Liver (tissue), 9 donors: ENCODE measurements around the gene EBF4. TPM values are rescaled to one million over a fixed set of nuclear protein-coding genes. Genes with fewer than 3 reads are reported as not detected.

Source experiments
- DNase-seq: peaks from one replicate; pipeline ENCODE4 v3.0.0-alpha.2; 2017; ENCODE audit warnings: low spot score
- H3K27ac ChIP-seq, 2 donors: one replicate each; pipeline ENCODE4 v1.7.0; 2013; ENCODE audit warnings: inconsistent platforms in 2 of 2, low read length in 2 of 2, control low read depth in 1 of 2, low read depth in 1 of 2, mild to moderate bottlenecking in 1 of 2
- H3K27me3 ChIP-seq, 4 donors: one replicate each; pipeline versions ENCODE4 v1.6.1 to v1.7.0; 2013; ENCODE audit warnings: low read length in 3 of 4, inconsistent platforms in 1 of 4, mild to moderate bottlenecking in 1 of 4, moderate library complexity in 1 of 4; ENCODE audit not compliant: control insufficient read depth in 4 of 4, insufficient read depth in 4 of 4
- H3K36me3 ChIP-seq, 4 donors: one replicate each; pipeline versions ENCODE4 v1.6.1 to v1.7.0; 2013; ENCODE audit warnings: low read length in 3 of 4, mild to moderate bottlenecking in 3 of 4, low read depth in 1 of 4, moderate library complexity in 1 of 4; ENCODE audit not compliant: control insufficient read depth in 4 of 4, insufficient read depth in 3 of 4
- H3K4me1 ChIP-seq, 4 donors: one replicate each; pipeline versions ENCODE4 v1.6.1 to v1.7.0; 2013; ENCODE audit warnings: low read length in 3 of 4, mild to moderate bottlenecking in 3 of 4, moderate library complexity in 1 of 4; ENCODE audit not compliant: control insufficient read depth in 4 of 4, insufficient read depth in 4 of 4
- H3K4me3 ChIP-seq, 3 donors: one replicate each; pipeline versions ENCODE4 v1.6.1 to v1.7.0; 2013; ENCODE audit warnings: low read length in 3 of 3, control low read depth in 1 of 3, low read depth in 1 of 3, mild to moderate bottlenecking in 1 of 3
- H3K9ac ChIP-seq, 2 donors: one replicate each; pipeline ENCODE4 v1.7.0; 2013; ENCODE audit warnings: low read length in 2 of 2, mild to moderate bottlenecking in 2 of 2, moderate library complexity in 2 of 2, control low read depth in 1 of 2, low read depth in 1 of 2
- H3K9me3 ChIP-seq, 4 donors: one replicate each; pipeline versions ENCODE4 v1.6.1 to v1.7.0; 2013; ENCODE audit warnings: low read length in 3 of 4; ENCODE audit not compliant: control insufficient read depth in 4 of 4
- EGR1 ChIP-seq, 2 donors: IDR thresholded peaks; 2 replicates each; pipeline ENCODE4 v1.6.1; 2016 to 2018; ENCODE audit warnings: antibody characterized with exemption in 2 of 2, low read depth in 2 of 2
- FOXA2 ChIP-seq: IDR thresholded peaks from 2 replicates; pipeline ENCODE4 v1.6.1; 2016; ENCODE audit warnings: antibody characterized with exemption
- GABPA ChIP-seq, 2 donors: IDR thresholded peaks in 1 of 2; conservative IDR thresholded peaks in 1 of 2; 2 replicates each; pipeline ENCODE4 v1.6.1; 2016; ENCODE audit warnings: antibody characterized with exemption in 2 of 2, mild to moderate bottlenecking in 1 of 2, moderate library complexity in 1 of 2
- HNF4A ChIP-seq, 2 donors: conservative IDR thresholded peaks; 2 replicates each; pipeline ENCODE4 v1.6.1; 2016; ENCODE audit warnings: antibody characterized with exemption in 2 of 2, mild to moderate bottlenecking in 2 of 2
- HNF4G ChIP-seq: IDR thresholded peaks from 2 replicates; pipeline ENCODE4 v1.6.1; 2016; ENCODE audit warnings: antibody characterized with exemption
- JUND ChIP-seq, 2 donors: IDR thresholded peaks; 2 replicates each; pipeline ENCODE4 v1.6.1; 2016; ENCODE audit warnings: antibody characterized with exemption in 2 of 2
- NR2F2 ChIP-seq: IDR thresholded peaks from 2 replicates; pipeline ENCODE4 v1.6.1; 2016; ENCODE audit warnings: antibody characterized with exemption
- RAD21 ChIP-seq, 2 donors: IDR thresholded peaks; 2 replicates each; pipeline ENCODE4 v1.6.1; 2016; ENCODE audit warnings: antibody characterized with exemption in 2 of 2, mild to moderate bottlenecking in 2 of 2
- REST ChIP-seq: IDR thresholded peaks from 2 replicates; pipeline ENCODE4 v1.6.1; 2016; ENCODE audit warnings: antibody characterized with exemption, mild to moderate bottlenecking
- TAF1 ChIP-seq: conservative IDR thresholded peaks from 2 replicates; pipeline ENCODE4 v1.6.1; 2016; ENCODE audit warnings: antibody characterized with exemption, mild to moderate bottlenecking
- ZBTB33 ChIP-seq: IDR thresholded peaks from 2 replicates; pipeline ENCODE4 v1.6.1; 2016; ENCODE audit warnings: antibody characterized with exemption
- whole genome bisulfite sequencing: extraction: QIAGEN DNeasy Blood & Tissue Kit; methylation state at CpG from one replicate; pipeline ENCODE4 v1.1.7; 2013; 5-methylcytosine and 5-hydroxymethylcytosine counted together
- polyA plus RNA-seq, 2 donors: library from polyadenylated mRNA; stranded (reverse) in 1 of 2; unstranded in 1 of 2; fragments of 200-250 nt in 1 of 2; fragments of >200 nt in 1 of 2; fragmentation: Nextera tagmentation in 1 of 2; extraction: Ambion mirVana in 1 of 2; gene quantifications; one replicate each; pipeline versions ENCODE4 v1.2.1 to v1.2.3, GENCODE V29; 2013 to 2015
- total RNA-seq, 2 donors: library from RNA; depleted of rRNA; stranded (reverse); fragments of >200 nt; gene quantifications; one replicate each; pipeline ENCODE4 v1.2.3, GENCODE V29; 2014
- TF ChIP-seq, protein P1 (sequence below): IDR thresholded peaks from 2 replicates; pipeline ENCODE4 v1.6.1; 2016; ENCODE audit warnings: antibody characterized with exemption
- TF ChIP-seq, protein P2 (sequence below): IDR thresholded peaks from 2 replicates; pipeline ENCODE4 v1.6.1; 2016; ENCODE audit warnings: antibody characterized with exemption
- donor health status: healthy.
- donor health status: healthy.
- donor health status: healthy.
- donor health status: healthy.
- donor health status: healthy.

Gene EBF4
- total and polyA plus RNA-seq, 4 donors, result 2.3 to 4.0 (median 2.9) TPM

DNA sequence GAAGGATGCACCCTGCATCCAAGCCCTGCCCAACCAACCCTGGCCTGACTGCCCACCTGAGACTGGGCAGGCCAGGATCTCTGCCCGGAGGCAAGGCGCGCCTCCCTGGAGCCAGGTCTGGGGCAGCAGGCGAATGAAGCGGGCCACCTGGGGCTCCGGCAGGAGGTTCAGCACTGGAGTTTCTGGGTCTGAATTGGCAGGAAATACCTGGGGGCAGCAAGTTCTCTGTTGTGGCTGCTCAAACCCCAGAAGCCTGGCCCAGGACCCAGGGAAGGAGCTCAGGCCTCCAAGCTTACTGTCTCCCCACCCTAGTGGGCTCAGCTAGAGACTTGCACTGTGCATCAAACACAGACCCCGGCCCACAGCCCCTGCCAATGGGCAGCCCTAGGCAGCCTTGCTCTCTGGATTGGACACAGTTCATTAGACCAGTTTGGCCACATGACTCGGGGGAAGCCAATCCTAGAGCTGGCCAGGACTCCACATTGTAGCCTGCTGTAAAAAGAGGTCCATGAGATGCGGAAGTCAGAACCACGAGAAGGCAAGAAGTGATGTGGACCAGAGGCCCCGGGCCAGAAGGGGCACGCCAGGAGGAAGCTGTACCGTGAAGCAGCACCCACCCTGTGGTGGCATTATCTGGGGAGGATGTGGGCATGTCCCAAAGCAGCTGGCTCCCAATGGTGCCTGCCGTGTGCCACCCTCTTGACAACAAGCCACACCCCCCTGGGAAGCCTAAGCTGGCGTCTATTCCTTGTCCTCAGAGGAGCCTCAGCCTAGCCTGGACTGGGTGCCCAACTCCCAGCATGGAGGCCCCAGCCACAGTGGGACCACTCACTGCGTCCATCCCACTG, 104.8 kb downstream of the EBF4 start:
- H3K27me3 ChIP-seq, result peaks cover under 1 to 11% (median 5%) of the 10 kb centered on the region in 4 donors
- H3K36me3 ChIP-seq, result peaks cover 0 to 2% (median 0%) of the 10 kb centered on the region in 4 donors
- WGBS, result 86% methylated on average over 16 of the region's 16 CpGs
- no peak overlapping the region for H3K27ac ChIP-seq
- no peak overlapping the region for H3K9ac ChIP-seq
- peaks cover 3 to 9% (median 4%) of the 10 kb centered on the region in 4 donors for H3K9me3 ChIP-seq
- H3K4me1 ChIP-seq, result peaks cover 0 to 8% (median 4%) of the 10 kb centered on the region in 4 donors
- no peak overlapping the region for H3K4me3 ChIP-seq
- DNase-seq, result no peak
- TF ChIP-seq, protein P1, sequence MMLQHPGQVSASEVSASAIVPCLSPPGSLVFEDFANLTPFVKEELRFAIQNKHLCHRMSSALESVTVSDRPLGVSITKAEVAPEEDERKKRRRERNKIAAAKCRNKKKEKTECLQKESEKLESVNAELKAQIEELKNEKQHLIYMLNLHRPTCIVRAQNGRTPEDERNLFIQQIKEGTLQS, result no peak
- no peak for TF ChIP-seq EGR1 (IDR thresholded peaks at IDR 0.05; ENCODE audit: low read depth in 2 of 2)
- TF ChIP-seq RAD21 (IDR thresholded peaks at IDR 0.05), result no peak

- 85% methylated on average over 19 of the region's 19 CpGs for WGBS
- H3K4me3 ChIP-seq, result no peak overlapping the region
- H3K9me3 ChIP-seq, result peaks cover 3 to 9% (median 4%) of the 10 kb centered on the region in 4 donors
- DNase-seq, result no peak
- TF ChIP-seq, protein P2, sequence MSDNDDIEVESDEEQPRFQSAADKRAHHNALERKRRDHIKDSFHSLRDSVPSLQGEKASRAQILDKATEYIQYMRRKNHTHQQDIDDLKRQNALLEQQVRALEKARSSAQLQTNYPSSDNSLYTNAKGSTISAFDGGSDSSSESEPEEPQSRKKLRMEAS, result no peak
- TF ChIP-seq GABPA (IDR thresholded peaks at IDR 0.05 in 1 of 2, conservative IDR thresholded peaks at IDR 0.05 in 1 of 2) (no peak), FOXA2 (no peak), ZBTB33 (no peak), NR2F2 (no peak), HNF4G (no peak), REST (no peak), TAF1 (no peak), HNF4A (conservative IDR thresholded peaks at IDR 0.05) (no peak), JUND (IDR thresholded peaks at IDR 0.05) (no peak), RAD21 (IDR thresholded peaks at IDR 0.05) (no peak)
- peaks cover 0 to 2% (median 0%) of the 10 kb centered on the region in 4 donors for H3K36me3 ChIP-seq
- H3K27me3 ChIP-seq, result peaks cover 4 to 13% (median 8%) of the 10 kb centered on the region in 4 donors
- H3K9ac ChIP-seq, result no peak overlapping the region
- H3K4me1 ChIP-seq, result peaks cover 0 to 8% (median 4%) of the 10 kb centered on the region in 4 donors
- H3K27ac ChIP-seq, result no peak overlapping the region
Measured at GRCh38 chr20:2798095-2798805, 105.7 kb downstream of the EBF4 start.
